ENCODE data around the gene LHPP.

DNA sequence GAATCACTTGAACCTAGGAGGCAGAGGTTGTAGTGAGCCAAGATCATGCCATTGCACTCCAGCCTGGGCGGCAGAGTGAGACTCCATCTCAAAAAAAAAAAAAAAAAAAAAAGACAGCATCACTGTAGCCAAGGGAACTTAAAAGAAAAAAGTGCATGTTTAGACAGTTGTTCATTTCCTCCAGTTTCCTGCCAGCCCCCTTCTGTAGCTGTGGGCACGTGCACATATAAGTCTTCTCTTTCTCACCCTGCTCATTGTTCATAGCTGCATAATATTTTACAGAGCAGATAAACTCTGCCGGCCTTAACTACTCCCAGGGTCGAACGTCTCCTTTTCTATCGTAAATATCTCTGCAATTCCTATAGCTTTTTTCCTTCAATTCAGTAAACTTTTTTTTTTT is 132.6 kb downstream of the LHPP start:
- no peak for TF ChIP-seq POLR2AphosphoS5 (IDR thresholded peaks at IDR 0.05; ENCODE audit: borderline replicate concordance, low read depth, low read length)
- no peak for TF ChIP-seq EZH2 (IDR thresholded peaks at IDR 0.05)
- no peak for TF ChIP-seq FOXP2 (optimal IDR thresholded peaks at IDR 0.05; ENCODE audit: control extremely low read depth, extremely low read length, insufficient read depth)

Measured in SK-N-MC (cell line).